ENCODE data around the gene ICE1.

Gene ICE1

GRCh38 chr5:5480481-5481111 is 58.1 kb downstream of the ICE1 start:
- no peak for DNase-seq (ENCODE audit: low read depth)

GRCh38 chr5:5481206-5481605 is 58.7 kb downstream of the ICE1 start:
- no peak overlapping the region for H3K4me3 ChIP-seq (ENCODE audit: low read depth, low read length)
- no peak for TF ChIP-seq CTCF (IDR thresholded peaks at IDR 0.05; ENCODE audit: low read depth, low read length, missing control alignments)
- no peak for DNase-seq (ENCODE audit: low read depth)

More at GRCh38 chr5:5480481-5481111, 58.1 kb downstream of the ICE1 start:
- H3K4me3 ChIP-seq (ENCODE audit: low read depth, low read length), result no peak overlapping the region
- no peak for TF ChIP-seq CTCF (IDR thresholded peaks at IDR 0.05; ENCODE audit: low read depth, low read length, missing control alignments)

- no peak for DNase-seq (ENCODE audit: low read depth)
- no peak overlapping the region for H3K4me3 ChIP-seq (ENCODE audit: low read depth, low read length)
- TF ChIP-seq CTCF (IDR thresholded peaks at IDR 0.05; ENCODE audit: low read depth, low read length, missing control alignments), result no peak
Observed at GRCh38 chr5:5481633-5482032, 59.2 kb downstream of the ICE1 start.

GRCh38 chr5:5483350-5483749 is 60.9 kb downstream of the ICE1 start:
- no peak for DNase-seq (ENCODE audit: low read depth)
- H3K4me3 ChIP-seq (ENCODE audit: low read depth, low read length), result no peak overlapping the region
- no peak for TF ChIP-seq CTCF (IDR thresholded peaks at IDR 0.05; ENCODE audit: low read depth, low read length, missing control alignments)

GRCh38 chr5:5483880-5484598 is 61.6 kb downstream of the ICE1 start:
- no peak overlapping the region for H3K4me3 ChIP-seq (ENCODE audit: low read depth, low read length)
- no peak for TF ChIP-seq CTCF (IDR thresholded peaks at IDR 0.05; ENCODE audit: low read depth, low read length, missing control alignments)
- no peak for DNase-seq (ENCODE audit: low read depth)

- DNase-seq (ENCODE audit: low read depth), result no peak
- TF ChIP-seq CTCF (IDR thresholded peaks at IDR 0.05; ENCODE audit: low read depth, low read length, missing control alignments), result no peak
- no peak overlapping the region for H3K4me3 ChIP-seq (ENCODE audit: low read depth, low read length)
Observed at GRCh38 chr5:5486122-5486521, 63.6 kb downstream of the ICE1 start.
